SW 1271 (cell line): ENCODE measurements around the gene ITGAD.

Experiments
- DNase-seq, 2 experiments: peaks; one replicate each; lab custom pipeline; 2025; lab: John Stamatoyannopoulos, UW

The ITGAD gene

GRCh38 chr16:31458844-31459686 lies 65.9 kb downstream of the ITGAD start, which contains the start of gene ARMC5:
Gene ARMC5 (plus strand): TSS chr16:31459501. CDS start chr16:31459525, 24 bp downstream.
- peak; percentile 90 to 95 for DNase-seq

GRCh38 chr16:31459687-31460581 lies 66.8 kb downstream of the ITGAD start:
- DNase-seq = peak; percentile 97

GRCh38 chr16:31460582-31461002 lies 67.5 kb downstream of the ITGAD start:
- DNase-seq = peak in 1 of 2 experiments; percentile 52

GRCh38 chr16:31461201-31461920 lies 68.2 kb downstream of the ITGAD start:
- DNase-seq = no peak

GRCh38 chr16:31461921-31462804 lies 69.0 kb downstream of the ITGAD start:
- DNase-seq = no peak

- DNase-seq = no peak
Observed at GRCh38 chr16:31464348-31464769, 71.2 kb downstream of the ITGAD start.

GRCh38 chr16:31464781-31465260 lies 71.7 kb downstream of the ITGAD start:
- DNase-seq = no peak

- DNase-seq = no peak
Observed at GRCh38 chr16:31465788-31466370, 72.7 kb downstream of the ITGAD start.

- DNase-seq = no peak
Observed at GRCh38 chr16:31466381-31466841, 73.3 kb downstream of the ITGAD start.

- DNase-seq = no peak
Observed at GRCh38 chr16:31467151-31467773, 74.1 kb downstream of the ITGAD start.

GRCh38 chr16:31467858-31468257 lies 74.7 kb downstream of the ITGAD start:
- DNase-seq = no peak

- no peak for DNase-seq
Observed at GRCh38 chr16:31470615-31471014, 77.5 kb downstream of the ITGAD start.

GRCh38 chr16:31471241-31471874 lies 78.2 kb downstream of the ITGAD start:
- no peak for DNase-seq

GRCh38 chr16:31471875-31472708 lies 79.0 kb downstream of the ITGAD start, which contains the start of gene TGFB1I1:
Gene TGFB1I1 (plus strand): TSS chr16:31472152. CDS start chr16:31472189, 37 bp downstream.
- DNase-seq = peak in 1 of 2 experiments; percentile 25

GRCh38 chr16:31472709-31473203 lies 79.6 kb downstream of the ITGAD start:
- DNase-seq = peak; percentile 38 to 47

- DNase-seq = no peak
Observed at GRCh38 chr16:31473264-31473984, 80.3 kb downstream of the ITGAD start.

GRCh38 chr16:31474173-31474714 lies 81.1 kb downstream of the ITGAD start:
- no peak for DNase-seq
